Loucy (cell line): ENCODE data around the gene ZFYVE21.

Experiments
- H2AFZ ChIP-seq: fragments of 200-600 bp; sonication (generic); 2 replicates; pipeline ENCODE4 v1.6.0; 2016; ENCODE audit warnings: antibody characterized with exemption, mild to moderate bottlenecking, low read length, moderate library complexity
- H3F3A ChIP-seq: fragments of 200-600 bp; 2 replicates; pipeline ENCODE4 v1.6.0; 2016; ENCODE audit warnings: antibody characterized with exemption, low read depth, mild to moderate bottlenecking
- H3K27me3 ChIP-seq: fragments of 200-600 bp; sonication (generic); 2 replicates; pipeline ENCODE4 v1.6.1; 2014; ENCODE audit warnings: low read length, mild to moderate bottlenecking; ENCODE audit not compliant: insufficient read depth, poor library complexity, severe bottlenecking
- H3K36me3 ChIP-seq: fragments of 200-600 bp; sonication (generic); 2 replicates; pipeline ENCODE4 v1.6.1; 2016; ENCODE audit warnings: low read length; ENCODE audit not compliant: insufficient read depth
- H3K4me1 ChIP-seq: fragments of 200-600 bp; sonication (generic); 2 replicates; pipeline ENCODE4 v1.5.1; 2014; ENCODE audit warnings: low read length, mild to moderate bottlenecking; ENCODE audit not compliant: insufficient read depth, poor library complexity, severe bottlenecking
- H3K4me2 ChIP-seq: fragments of 200-600 bp; sonication (generic); 2 replicates; pipeline ENCODE4 v1.6.0; 2014; ENCODE audit warnings: antibody characterized with exemption, low read length, low read depth, mild to moderate bottlenecking; ENCODE audit not compliant: poor library complexity, severe bottlenecking
- H3K4me3 ChIP-seq: fragments of 200-600 bp; sonication (generic); 2 replicates; pipeline ENCODE4 v1.5.1; 2014; ENCODE audit warnings: low read length, mild to moderate bottlenecking, mixed read lengths; ENCODE audit not compliant: poor library complexity, severe bottlenecking
- H3K79me2 ChIP-seq: fragments of 200-600 bp; sonication (generic); 2 replicates; pipeline ENCODE4 v1.6.1; 2014; ENCODE audit warnings: low read length; ENCODE audit not compliant: insufficient read depth
- H3K9ac ChIP-seq: fragments of 200-600 bp; sonication (generic); 2 replicates; pipeline ENCODE4 v1.6.0; 2014; ENCODE audit warnings: mild to moderate bottlenecking, low read depth, low read length, moderate library complexity; ENCODE audit not compliant: poor library complexity, severe bottlenecking
- H3K9me2 ChIP-seq: fragments of 200-600 bp; sonication (generic); replicated peaks from 2 replicates; pipeline ENCODE4 v1.6.1; 2016; ENCODE audit warnings: low read depth, low read length, mixed read lengths
- H3K9me3 ChIP-seq: fragments of 200-600 bp; sonication (generic); 2 replicates; pipeline ENCODE4 v1.6.1; 2014; ENCODE audit warnings: mild to moderate bottlenecking, antibody characterized with exemption, low read length, low read depth; ENCODE audit not compliant: insufficient read depth
- H4K20me1 ChIP-seq: fragments of 200-600 bp; sonication (generic); 2 replicates; pipeline ENCODE4 v1.6.0; 2014; ENCODE audit warnings: antibody characterized with exemption, low read length, mild to moderate bottlenecking; ENCODE audit not compliant: insufficient read depth, poor library complexity, severe bottlenecking
- CTCF ChIP-seq: fragments of 200-600 bp; sonication (generic); conservative IDR thresholded peaks from 2 replicates; pipeline ENCODE4 v1.5.1; 2014; ENCODE audit warnings: mild to moderate bottlenecking, antibody characterized with exemption, low read length
- EZH2phosphoT487 ChIP-seq: fragments of 200-600 bp; IDR thresholded peaks from 2 replicates; pipeline ENCODE4 v1.6.1; 2018; ENCODE audit warnings: antibody characterized with exemption, mild to moderate bottlenecking, moderate library complexity, borderline replicate concordance

Gene ZFYVE21

GRCh38 chr14:103738701-103739451 lies 23.3 kb downstream of the ZFYVE21 start:
- H3K36me3 ChIP-seq = 0 out of 2 replicates have a peak, but pooled peaks cover 3% of the 10 kb centered on the region
- H3K9me3 ChIP-seq = no peaks in the 10 kb centered on the region
- H3K27me3 ChIP-seq = no peaks in the 10 kb centered on the region
- no peak overlapping the region for H3K4me2 ChIP-seq
- H2AFZ ChIP-seq = no peak overlapping the region
- no peaks in the 10 kb centered on the region for H3K9me2 ChIP-seq
- no peaks in the 10 kb centered on the region for H3K79me2 ChIP-seq
- no peak overlapping the region for H3K4me3 ChIP-seq
- no peaks in the 10 kb centered on the region for H3K4me1 ChIP-seq
- TF ChIP-seq EZH2phosphoT487 (no peak), CTCF (no peak)
- H3F3A ChIP-seq = no peaks in the 10 kb centered on the region
- H3K9ac ChIP-seq = no peak overlapping the region
- H4K20me1 ChIP-seq = no peaks in the 10 kb centered on the region

- TF ChIP-seq CTCF = no peak
- TF ChIP-seq EZH2phosphoT487 = no peak
- Histone ChIP-seq H3K79me2 (no peaks in the 10 kb centered on the region), H3K36me3 (0 out of 2 replicates have a peak, but pooled peaks cover under 1% of the 10 kb centered on the region), H3K27me3 (no peaks in the 10 kb centered on the region), H3K9me3 (no peaks in the 10 kb centered on the region), H3K9ac (no peak overlapping the region), H3K4me3 (no peak overlapping the region), H2AFZ (no peak overlapping the region), H3K4me2 (no peak overlapping the region), H3F3A (no peaks in the 10 kb centered on the region), H3K9me2 (no peaks in the 10 kb centered on the region), H4K20me1 (no peaks in the 10 kb centered on the region), H3K4me1 (no peaks in the 10 kb centered on the region)
Measured at GRCh38 chr14:103739466-103739792, 23.8 kb downstream of the ZFYVE21 start.

- Histone ChIP-seq H3K4me1 (no peaks in the 10 kb centered on the region), H3K9me3 (no peaks in the 10 kb centered on the region), H3K79me2 (no peaks in the 10 kb centered on the region), H3K9ac (no peak overlapping the region), H3F3A (no peaks in the 10 kb centered on the region), H3K27me3 (no peaks in the 10 kb centered on the region), H4K20me1 (no peaks in the 10 kb centered on the region), H3K36me3 (no peaks in the 10 kb centered on the region), H2AFZ (no peak overlapping the region), H3K4me3 (no peak overlapping the region), H3K4me2 (no peak overlapping the region), H3K9me2 (no peaks in the 10 kb centered on the region)
- TF ChIP-seq CTCF = no peak
- no peak for TF ChIP-seq EZH2phosphoT487
Measured at GRCh38 chr14:103739793-103740501, 24.3 kb downstream of the ZFYVE21 start.
